ENCODE data around the gene TMEM140.
"Not testable (repeated sequence)": the region's sequence is repeated elsewhere in the genome, so short reads cannot be mapped to it uniquely, and the experiment has no call there.

Gene TMEM140

DNA sequence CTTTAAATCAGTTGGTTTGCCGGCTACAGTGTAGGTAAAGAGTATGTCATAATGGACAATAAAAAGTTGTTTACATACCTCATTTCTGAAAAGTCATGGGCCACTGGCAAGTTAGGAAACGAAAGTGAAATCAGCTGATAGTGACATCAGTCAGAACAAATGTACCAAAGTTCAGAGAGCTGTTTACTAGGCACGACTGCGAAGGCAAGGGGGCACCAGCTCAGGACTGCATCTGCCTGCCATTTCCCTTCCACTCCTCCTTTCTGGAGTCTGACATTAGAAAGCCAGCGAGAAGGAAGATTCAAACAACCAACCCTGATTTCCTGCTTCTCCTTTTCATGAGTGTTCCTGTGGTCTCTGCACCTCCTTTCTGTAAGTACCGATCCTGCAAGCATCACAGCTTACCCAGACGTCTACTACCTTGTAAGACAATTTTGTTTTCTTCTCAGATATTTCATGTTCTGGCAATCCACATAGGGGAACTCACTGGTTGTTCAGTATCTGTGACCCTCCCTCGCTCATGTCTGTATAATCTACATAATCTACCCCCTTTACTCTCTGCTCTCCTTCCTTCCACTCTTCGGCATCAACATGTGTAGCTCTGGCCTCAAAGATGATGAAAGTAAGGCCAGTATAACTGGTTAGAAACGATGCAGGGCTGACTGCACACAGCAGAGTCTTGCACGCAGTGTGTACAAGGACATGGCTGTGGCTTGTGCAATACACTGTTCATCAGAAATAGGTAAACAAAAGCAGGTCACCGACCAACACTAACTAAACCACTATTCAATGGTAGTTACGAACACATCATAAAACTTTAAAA lies at the start of gene TMEM140:
Gene TMEM140 (plus strand): TSS at position 174 of the 823 bp plus-strand sequence. CDS start 16,370 bp downstream, outside the sequence.
- peaks cover 5% of the 10 kb centered on the region; the same call in 1 of the 2 replicates for H3K4me1 ChIP-seq (ENCODE audit: insufficient read depth, low read length)
- no peak within 1 kb of the TSS for H3K9ac ChIP-seq (ENCODE audit: low read depth, low read length)
- no peaks in the 10 kb centered on the region for H3K9me3 ChIP-seq (ENCODE audit: control insufficient read depth, insufficient read depth, low read length)
- no peaks in the 10 kb centered on the region for H3K36me3 ChIP-seq (ENCODE audit: insufficient read depth, low read length)

DNA sequence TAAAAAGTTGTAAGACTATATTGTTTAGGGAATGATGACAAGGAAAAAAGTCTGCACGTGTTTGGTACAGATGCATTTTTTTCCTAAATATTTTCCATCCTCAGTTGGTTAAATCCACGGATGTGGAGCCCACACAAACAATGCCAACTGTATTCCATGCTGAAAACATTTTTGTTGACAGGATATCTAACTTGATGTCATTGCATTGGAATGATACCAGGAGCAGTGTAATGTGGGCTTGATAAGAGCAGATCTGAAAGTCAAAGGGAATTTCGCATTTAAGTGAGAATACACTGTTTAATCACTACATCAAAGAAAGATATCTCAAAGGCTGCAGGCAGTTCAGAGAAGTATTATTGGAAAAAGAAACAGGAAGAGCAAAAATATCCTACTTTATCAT lies 49.5 kb upstream of the TMEM140 start:
- H3K4me1 ChIP-seq (ENCODE audit: insufficient read depth, low read length) = no peaks in the 10 kb centered on the region; the same call in 1 of the 2 replicates
- no peaks in the 10 kb centered on the region for H3K36me3 ChIP-seq (ENCODE audit: insufficient read depth, low read length)
- H3K9ac ChIP-seq (ENCODE audit: low read depth, low read length) = no peak overlapping the region
- H3K9me3 ChIP-seq (ENCODE audit: control insufficient read depth, insufficient read depth, low read length) = no peaks in the 10 kb centered on the region

DNA sequence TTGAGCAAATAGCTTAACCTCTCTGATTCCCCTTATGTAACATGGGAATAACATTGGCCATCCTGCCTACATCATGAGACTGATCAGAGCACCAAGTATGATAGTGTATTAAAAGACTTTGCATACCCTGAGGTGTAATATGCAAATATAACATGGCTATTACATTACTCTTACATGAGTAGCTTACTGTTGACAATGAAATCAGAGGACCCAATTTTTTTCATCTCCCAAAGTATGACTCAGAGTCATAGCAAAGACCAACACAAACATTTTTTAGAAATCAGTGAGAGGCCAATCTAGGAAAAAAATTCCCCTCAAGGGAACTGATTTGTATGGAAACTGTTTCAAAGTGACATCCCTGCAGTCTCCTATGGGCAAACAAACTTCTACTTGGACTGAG lies 47.0 kb upstream of the TMEM140 start:
- Histone ChIP-seq H3K36me3 (ENCODE audit: insufficient read depth, low read length) (no peaks in the 10 kb centered on the region), H3K9me3 (ENCODE audit: control insufficient read depth, insufficient read depth, low read length) (no peaks in the 10 kb centered on the region), H3K9ac (ENCODE audit: low read depth, low read length) (no peak overlapping the region), H3K4me1 (ENCODE audit: insufficient read depth, low read length) (no peaks in the 10 kb centered on the region; the same call in 1 of the 2 replicates)

DNA sequence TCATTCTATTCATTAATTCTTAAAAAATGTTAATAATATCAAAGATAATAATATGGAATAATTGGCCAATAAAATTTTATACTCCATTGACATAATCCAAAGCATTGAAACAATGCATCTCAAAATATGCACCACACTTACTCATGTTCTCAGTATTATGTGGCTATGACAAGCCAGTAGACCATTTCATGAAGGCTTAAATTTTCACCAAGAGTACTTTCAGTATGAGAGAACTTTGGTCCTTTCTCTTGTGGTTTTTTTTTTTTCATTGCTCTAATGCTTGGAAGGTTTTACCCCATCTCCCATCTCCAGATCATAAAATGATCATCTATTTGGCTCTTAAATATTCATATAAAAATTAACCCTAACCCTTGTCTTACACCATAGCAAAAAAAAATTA lies 45.5 kb upstream of the TMEM140 start:
- H3K9ac ChIP-seq (ENCODE audit: low read depth, low read length) = no peak overlapping the region
- H3K9me3 ChIP-seq (ENCODE audit: control insufficient read depth, insufficient read depth, low read length) = no peaks in the 10 kb centered on the region
- no peaks in the 10 kb centered on the region; the same call in 1 of the 2 replicates for H3K4me1 ChIP-seq (ENCODE audit: insufficient read depth, low read length)
- H3K36me3 ChIP-seq (ENCODE audit: insufficient read depth, low read length) = no peaks in the 10 kb centered on the region

DNA sequence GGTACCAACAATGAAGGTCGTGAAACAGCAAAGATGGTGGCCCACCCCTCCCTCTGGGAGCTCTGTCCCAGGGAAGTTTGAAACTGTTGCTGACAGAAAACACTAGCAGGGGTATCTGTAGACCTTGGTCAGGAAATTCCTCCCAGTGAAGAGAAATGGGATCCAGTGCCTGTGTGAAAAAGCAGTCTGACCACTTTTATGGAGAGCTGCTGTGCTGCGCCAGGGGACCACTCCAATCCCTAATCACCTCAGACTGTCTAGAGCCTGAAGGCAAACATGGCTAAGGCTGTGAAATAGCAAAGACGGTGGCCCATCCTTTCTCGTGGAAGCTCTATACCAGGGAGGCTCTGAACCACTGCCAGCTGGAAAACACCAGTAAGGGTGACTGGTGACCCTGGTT lies 38.3 kb upstream of the TMEM140 start:
- H3K9me3 ChIP-seq (ENCODE audit: control insufficient read depth, insufficient read depth, low read length) = no peaks in the 10 kb centered on the region
- H3K4me1 ChIP-seq (ENCODE audit: insufficient read depth, low read length) = no peaks in the 10 kb centered on the region
- no peak overlapping the region for H3K9ac ChIP-seq (ENCODE audit: low read depth, low read length)
- H3K36me3 ChIP-seq (ENCODE audit: insufficient read depth, low read length) = no peaks in the 10 kb centered on the region

DNA sequence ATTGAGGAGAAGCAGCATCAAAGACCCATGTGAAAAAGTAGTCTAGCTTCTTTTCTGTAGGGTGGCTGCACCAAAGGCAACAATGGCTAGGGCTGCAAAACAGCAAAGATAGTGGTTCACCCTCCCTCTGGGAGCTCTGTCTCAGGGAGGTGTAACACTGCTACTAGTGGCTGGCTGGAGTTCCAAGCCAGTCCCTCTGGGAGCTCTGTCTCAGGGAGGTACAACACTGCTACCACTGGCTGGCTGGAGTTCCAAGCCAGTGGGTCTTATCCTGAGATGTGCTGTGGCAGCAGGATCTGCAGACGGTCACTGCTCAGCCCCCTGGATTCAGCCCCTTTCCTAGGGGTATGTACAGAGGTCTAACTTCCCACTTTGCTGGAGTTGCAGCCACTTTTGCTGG lies 37.9 kb upstream of the TMEM140 start:
- H3K9me3 ChIP-seq (ENCODE audit: control insufficient read depth, insufficient read depth, low read length) = no peaks in the 10 kb centered on the region
- no peaks in the 10 kb centered on the region for H3K4me1 ChIP-seq (ENCODE audit: insufficient read depth, low read length)
- H3K36me3 ChIP-seq (ENCODE audit: insufficient read depth, low read length) = no peaks in the 10 kb centered on the region
- H3K9ac ChIP-seq (ENCODE audit: low read depth, low read length) = no peak overlapping the region

DNA sequence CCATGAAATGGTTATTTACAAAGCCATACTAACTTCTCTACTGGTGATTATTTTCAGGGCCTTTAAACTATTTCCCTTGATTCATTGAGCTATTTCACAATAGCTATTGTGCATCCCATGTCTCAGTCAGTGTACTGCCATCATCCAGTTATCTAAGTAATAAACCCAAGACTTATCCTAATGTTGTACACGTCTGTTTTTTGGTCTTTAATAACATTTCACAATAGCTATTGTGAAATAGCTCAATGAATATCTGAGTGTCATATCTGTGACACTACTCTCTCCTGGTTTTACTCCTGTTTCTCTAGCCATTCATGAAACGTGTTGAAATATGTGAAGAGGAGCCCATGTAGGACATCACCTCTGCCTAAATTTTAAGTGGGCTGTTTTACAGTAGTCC lies 36.5 kb upstream of the TMEM140 start:
- Histone ChIP-seq H3K9ac (ENCODE audit: low read depth, low read length) (no peak overlapping the region), H3K36me3 (ENCODE audit: insufficient read depth, low read length) (no peaks in the 10 kb centered on the region), H3K9me3 (ENCODE audit: control insufficient read depth, insufficient read depth, low read length) (no peaks in the 10 kb centered on the region), H3K4me1 (ENCODE audit: insufficient read depth, low read length) (no peaks in the 10 kb centered on the region)

DNA sequence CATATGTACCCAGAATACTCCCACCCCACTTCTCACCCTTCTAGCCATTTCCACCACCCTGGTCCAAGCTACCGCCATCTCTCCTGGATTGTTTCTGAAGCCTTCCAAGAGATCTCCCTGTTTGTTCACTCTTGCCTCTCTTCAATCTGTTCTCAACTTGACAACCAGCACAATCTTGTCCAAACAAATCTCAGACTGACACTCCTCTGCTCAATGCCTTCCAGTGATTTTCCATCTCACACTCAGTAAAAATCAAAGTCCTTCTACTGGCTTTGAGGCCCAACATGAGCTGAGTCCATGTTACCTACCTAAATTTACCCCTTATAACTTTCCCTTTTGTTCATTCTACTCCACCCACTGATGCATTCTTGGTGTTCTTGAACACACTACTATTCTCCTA lies 33.2 kb upstream of the TMEM140 start:
- Histone ChIP-seq H3K4me1 (ENCODE audit: insufficient read depth, low read length) (no peaks in the 10 kb centered on the region), H3K9me3 (ENCODE audit: control insufficient read depth, insufficient read depth, low read length) (no peaks in the 10 kb centered on the region), H3K9ac (ENCODE audit: low read depth, low read length) (no peak overlapping the region), H3K36me3 (ENCODE audit: insufficient read depth, low read length) (no peaks in the 10 kb centered on the region)

DNA sequence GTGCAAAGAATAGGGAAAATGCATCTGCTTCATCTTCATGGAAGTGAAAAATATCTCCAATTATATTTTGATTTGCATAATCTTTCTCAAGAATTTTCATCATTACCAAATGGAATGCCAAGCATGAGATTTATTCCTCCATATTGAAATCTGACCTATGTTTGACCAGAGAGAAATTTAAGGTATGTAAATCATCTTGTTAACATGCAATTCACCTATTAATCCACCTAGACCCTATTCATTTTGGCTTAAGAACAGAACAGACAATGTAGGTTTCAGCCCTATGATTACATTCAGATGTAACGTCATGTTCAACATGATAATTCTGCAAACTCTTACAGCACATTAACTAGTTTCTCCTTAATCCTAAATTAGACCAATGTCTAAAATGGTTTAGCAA lies 30.8 kb upstream of the TMEM140 start:
- H3K9me3 ChIP-seq (ENCODE audit: control insufficient read depth, insufficient read depth, low read length) = no peaks in the 10 kb centered on the region
- no peak overlapping the region for H3K9ac ChIP-seq (ENCODE audit: low read depth, low read length)
- no peaks in the 10 kb centered on the region for H3K36me3 ChIP-seq (ENCODE audit: insufficient read depth, low read length)
- no peaks in the 10 kb centered on the region for H3K4me1 ChIP-seq (ENCODE audit: insufficient read depth, low read length)

DNA sequence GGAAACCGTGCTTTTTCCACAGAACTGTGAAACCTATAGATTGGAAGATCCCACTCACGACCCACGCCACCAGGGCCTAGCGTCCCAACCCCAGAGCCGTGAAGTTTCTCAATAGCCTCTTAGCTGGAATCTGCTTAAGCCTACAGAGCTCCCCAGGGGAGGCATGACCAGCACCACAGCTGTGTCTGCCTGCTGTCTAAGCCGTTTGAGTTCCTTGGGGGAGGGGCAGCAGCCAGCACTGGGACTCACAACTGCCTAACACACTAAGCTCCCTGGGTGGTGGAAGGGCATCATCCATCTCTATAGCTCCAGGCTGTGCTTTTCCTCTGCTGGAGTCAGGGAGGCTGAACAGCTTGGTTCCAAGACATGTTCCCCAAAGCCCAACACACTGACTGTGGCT lies 26.0 kb upstream of the TMEM140 start:
- Histone ChIP-seq H3K9ac (ENCODE audit: low read depth, low read length) (no peak overlapping the region), H3K9me3 (ENCODE audit: control insufficient read depth, insufficient read depth, low read length) (no peaks in the 10 kb centered on the region), H3K36me3 (ENCODE audit: insufficient read depth, low read length) (no peaks in the 10 kb centered on the region), H3K4me1 (ENCODE audit: insufficient read depth, low read length) (no peaks in the 10 kb centered on the region)

DNA sequence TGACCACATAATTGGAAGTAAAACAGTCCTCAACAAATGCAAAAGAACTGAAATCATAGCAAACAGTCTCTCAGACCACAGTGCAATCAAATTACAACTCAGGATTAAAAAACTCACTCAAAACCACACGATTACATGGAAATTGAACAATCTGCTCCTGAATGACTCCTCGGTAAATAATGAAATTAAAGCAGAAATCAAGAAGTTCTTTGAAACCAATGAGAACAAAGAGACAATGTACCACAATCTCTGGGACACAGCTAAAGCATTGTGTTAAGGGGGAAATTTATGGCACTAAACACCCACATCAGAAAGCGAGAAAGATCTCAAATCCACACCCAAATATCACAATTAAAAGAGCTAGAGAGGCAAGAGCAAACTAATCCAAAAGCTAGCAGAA lies 23.2 kb upstream of the TMEM140 start:
- not testable (repeated sequence) for H3K9me3 ChIP-seq (ENCODE audit: control insufficient read depth, insufficient read depth, low read length); H3K4me1 ChIP-seq (ENCODE audit: insufficient read depth, low read length); H3K9ac ChIP-seq (ENCODE audit: low read depth, low read length); H3K36me3 ChIP-seq (ENCODE audit: insufficient read depth, low read length)

DNA sequence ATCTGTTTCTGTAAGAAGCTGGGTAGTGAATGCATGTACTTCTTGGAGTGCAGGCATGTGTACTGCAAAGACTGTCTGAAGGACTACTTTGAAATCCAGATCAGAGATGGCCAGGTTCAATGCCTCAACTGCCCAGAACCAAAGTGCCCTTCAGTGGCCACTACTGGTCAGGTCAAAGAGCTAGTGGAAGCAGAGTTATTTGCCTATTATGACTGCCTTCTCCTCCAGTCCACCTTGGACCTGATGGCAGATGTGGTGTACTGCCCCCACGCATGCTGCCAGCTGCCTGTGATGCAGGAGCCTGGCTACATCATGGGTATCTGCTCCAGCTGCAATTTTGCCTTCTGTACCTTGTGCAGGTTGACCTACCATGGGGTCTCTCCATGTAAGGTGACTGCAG lies 18.9 kb upstream of the TMEM140 start:
- Histone ChIP-seq H3K36me3 (ENCODE audit: insufficient read depth, low read length) (no peaks in the 10 kb centered on the region), H3K4me1 (ENCODE audit: insufficient read depth, low read length) (no peaks in the 10 kb centered on the region), H3K9me3 (ENCODE audit: control insufficient read depth, insufficient read depth, low read length) (0 out of 2 replicates have a peak, but pooled peaks cover 2% of the 10 kb centered on the region), H3K9ac (ENCODE audit: low read depth, low read length) (no peak overlapping the region)

DNA sequence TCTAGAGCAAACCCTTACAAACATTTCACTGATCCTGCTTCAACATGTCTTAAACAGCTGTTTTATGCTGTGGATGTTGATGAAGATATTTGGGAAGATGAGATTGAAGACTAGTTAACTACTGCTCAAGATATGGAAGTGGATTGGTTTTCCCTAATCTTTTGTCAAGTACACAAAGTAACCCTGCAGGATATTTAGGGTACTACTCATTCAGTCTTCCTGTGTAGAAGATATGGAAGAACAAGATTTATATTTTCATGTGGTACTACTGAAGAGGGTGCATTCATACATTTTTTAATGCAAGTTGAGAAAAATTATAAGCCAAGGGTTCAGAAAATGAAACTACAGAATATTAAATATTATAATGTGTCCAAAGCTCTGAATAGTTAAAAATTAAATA lies 18.3 kb upstream of the TMEM140 start:
- Histone ChIP-seq H3K4me1 (ENCODE audit: insufficient read depth, low read length) (no peaks in the 10 kb centered on the region), H3K36me3 (ENCODE audit: insufficient read depth, low read length) (no peaks in the 10 kb centered on the region), H3K9me3 (ENCODE audit: control insufficient read depth, insufficient read depth, low read length) (0 out of 2 replicates have a peak, but pooled peaks cover 3% of the 10 kb centered on the region), H3K9ac (ENCODE audit: low read depth, low read length) (no peak overlapping the region)

DNA sequence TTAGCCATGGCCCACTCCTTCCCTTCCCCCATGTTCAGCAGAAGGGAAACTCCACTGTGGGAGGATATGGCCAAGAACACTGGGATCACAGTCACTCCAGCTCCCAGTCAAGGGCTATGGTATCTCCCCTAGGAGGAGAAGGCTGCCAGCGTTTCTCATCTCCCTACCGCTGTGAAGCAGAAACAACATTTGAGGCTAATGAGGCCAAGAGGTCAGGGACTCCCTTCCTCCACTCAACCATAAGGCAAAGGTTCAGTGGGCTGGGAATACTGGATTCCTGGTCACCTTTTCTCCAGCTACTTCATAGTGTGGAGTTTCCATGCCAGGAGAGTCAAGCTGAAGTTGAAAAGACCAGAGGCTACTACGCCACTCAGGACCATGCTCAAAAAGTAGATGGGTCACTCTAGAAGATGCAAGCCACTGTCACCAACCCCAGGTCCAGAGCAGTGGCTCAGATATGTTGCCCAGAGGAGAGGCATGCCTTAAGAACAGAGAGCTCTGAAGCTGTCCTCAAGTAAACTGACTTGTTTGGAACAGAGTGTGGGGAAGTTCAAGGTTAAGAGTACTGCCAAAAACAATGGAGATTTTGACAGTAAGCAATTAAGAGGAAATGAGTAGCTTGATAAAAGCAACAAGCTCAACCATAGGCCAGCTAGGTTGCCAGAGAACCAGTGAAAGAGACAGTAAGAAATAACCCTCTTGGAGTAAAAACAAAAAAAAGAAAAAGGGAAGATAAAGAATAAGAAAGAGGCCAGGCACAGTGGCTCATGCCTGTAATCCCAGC lies 3.8 kb upstream of the TMEM140 start:
- Histone ChIP-seq H3K9me3 (ENCODE audit: control insufficient read depth, insufficient read depth, low read length) (no peaks in the 10 kb centered on the region), H3K36me3 (ENCODE audit: insufficient read depth, low read length) (no peaks in the 10 kb centered on the region), H3K9ac (ENCODE audit: low read depth, low read length) (no peak overlapping the region), H3K4me1 (ENCODE audit: insufficient read depth, low read length) (peaks cover 5% of the 10 kb centered on the region; the same call in 1 of the 2 replicates)

Data from ES-I3 (cell line).